ENCODE results near the gene DOCK8. TPM values are rescaled to one million over a fixed set of nuclear protein-coding genes. Genes with fewer than 3 reads are reported as not detected.
A peak's percentile ranks its signal among the peaks of the same experiment; 100 is the strongest.

The DOCK8 gene
- total and polyA plus RNA-seq, 2 of the 13 experiments (the other 11 are each of a cell fraction or from before 2014, with no cell fraction given), result 0.28 to 0.38 TPM

GRCh38 chr9:385818-386398 lies 171.2 kb downstream of the DOCK8 start:
- intact Hi-C loops (cut with micrococcal nuclease; ENCODE audit: unreplicated experiment), result loop anchor here (1.0 to 5.0 kb wide), 5 partner anchors 116 to 621 kb away; partner anchors contain the start of gene KANK1
- in situ Hi-C loops (cut with HindIII; ENCODE audit: extremely low pct_ligation_motif_present, low pct_unique_long_range_greater_than_20kb), result loop anchor here (10.0 kb wide), 1 partner anchor 159 kb away; no protein-coding TSS in a partner anchor
- H3K79me2 ChIP-seq (ENCODE audit: insufficient read depth, low read length), result no peaks in the 10 kb centered on the region
- H3K27ac ChIP-seq (ENCODE audit: extremely low read length, insufficient read depth, low read length), result no peak overlapping the region
- CTCF ChIA-PET (ENCODE audit: low intra/inter-chr PET ratio, low total read pairs), result interaction anchor here (0.6 to 2.0 kb wide), 4 partner anchors 161 to 623 kb away, joined by 4 to 10 read pairs (median 6); no protein-coding TSS in a partner anchor
- H3K4me3 ChIP-seq (replicated peaks in 1 of 3; ENCODE audit: insufficient read depth in 1 of 3, low read depth in 2 of 3, low read length in 3 of 3), result no peak overlapping the region
- 24% methylated on average over 9 of the region's 9 CpGs for WGBS (ENCODE audit: low lambda C conversion rate)
- no peak for TF ChIP-seq GATAD2A (CRISPR knock-in tag; IDR thresholded peaks at IDR 0.05)
- no peak for TF ChIP-seq FOXJ3 (CRISPR knock-in tag; IDR thresholded peaks at IDR 0.05; ENCODE audit: borderline replicate concordance)
- TF ChIP-seq JARID2 (CRISPR knock-in tag; IDR thresholded peaks at IDR 0.05; ENCODE audit: insufficient replicate concordance), result no peak
- no peak for TF ChIP-seq ZBTB49 (CRISPR knock-in tag; IDR thresholded peaks at IDR 0.05; ENCODE audit: borderline replicate concordance)
- TF ChIP-seq CTCF (CRISPR knock-in tag; IDR thresholded peaks at IDR 0.05), result peak; percentile 83
- TF ChIP-seq CREB3 (CRISPR knock-in tag; IDR thresholded peaks at IDR 0.05), result no peak
- TF ChIP-seq SMC3 (IDR thresholded peaks at IDR 0.05; ENCODE audit: low read length), result peak; percentile 89
- peak; percentile 91 for TF ChIP-seq STAG1 (CRISPR knock-in tag; IDR thresholded peaks at IDR 0.05)
- no peak for TF ChIP-seq ZNF510 (CRISPR knock-in tag; IDR thresholded peaks at IDR 0.05; ENCODE audit: low read depth)
- 0 out of 2 replicates have a peak, but pooled peaks have one; percentile 19 for TF ChIP-seq ELF3 (CRISPR knock-in tag; IDR thresholded peaks at IDR 0.05)
- TF ChIP-seq RAD21 (CRISPR knock-in tag; IDR thresholded peaks at IDR 0.05), result peak; percentile 59
- POLR2A ChIA-PET, result no interaction called here
- FAIRE-seq (peak; percentile 70), DNase-seq (ENCODE audit: low spot score) (peak; percentile 44), ATAC-seq (peak; percentile 93)
- no TSS peak for BruUV-seq (replicated peaks)
- no peak overlapping the region for H2AFZ ChIP-seq (ENCODE audit: low read length)
- no peak overlapping the region for H3K9ac ChIP-seq (ENCODE audit: insufficient read depth, low read depth, low read length)
- H4K20me1 ChIP-seq (ENCODE audit: insufficient read depth, low read length), result no peaks in the 10 kb centered on the region
- no peaks in the 10 kb centered on the region for H3K9me3 ChIP-seq (ENCODE audit: low read length)
- H3K4me1 ChIP-seq (ENCODE audit: insufficient read depth, low read length), result no peaks in the 10 kb centered on the region
- no peaks in the 10 kb centered on the region for H3K36me3 ChIP-seq (replicated peaks in 1 of 2; ENCODE audit: control insufficient read depth in 1 of 2, insufficient read depth in 2 of 2, low read length in 2 of 2)
- H3K27me3 ChIP-seq (ENCODE audit: control insufficient read depth in 1 of 2, insufficient read depth in 2 of 2, low read length in 2 of 2), result no peaks in the 10 kb centered on the region
- H3K4me2 ChIP-seq (ENCODE audit: low read depth, low read length), result no peak overlapping the region
